GM12891 (cell line): ENCODE measurements around the gene PCGF5.

Source experiments
- POLR2A ChIP-seq: IDR thresholded peaks from 2 replicates; pipeline ENCODE4 v1.6.1; 2011; ENCODE audit warnings: low read depth, low read length, control low read depth
- POLR2AphosphoS5 ChIP-seq: IDR thresholded peaks from 2 replicates; pipeline ENCODE4 v1.6.1; 2011; ENCODE audit warnings: low read depth, low read length, control low read depth
- SPI1 ChIP-seq: IDR thresholded peaks from 2 replicates; pipeline ENCODE4 v1.6.1; 2011; ENCODE audit warnings: low read depth, low read length, control low read depth
- TAF1 ChIP-seq: IDR thresholded peaks from 2 replicates; pipeline ENCODE4 v1.6.1; 2011; ENCODE audit warnings: low read depth, low read length, control low read depth

- TF ChIP-seq POLR2A (no peak), POLR2AphosphoS5 (no peak), SPI1 (no peak), TAF1 (no peak)
Observed at GRCh38 chr10:91287276-91287675, 66.8 kb downstream of the PCGF5 start.
